ENCODE results near the gene B3GALNT1.

GRCh38 chr3:161100994-161101393 is 4.2 kb downstream of the B3GALNT1 start:
- TF ChIP-seq, protein P1, sequence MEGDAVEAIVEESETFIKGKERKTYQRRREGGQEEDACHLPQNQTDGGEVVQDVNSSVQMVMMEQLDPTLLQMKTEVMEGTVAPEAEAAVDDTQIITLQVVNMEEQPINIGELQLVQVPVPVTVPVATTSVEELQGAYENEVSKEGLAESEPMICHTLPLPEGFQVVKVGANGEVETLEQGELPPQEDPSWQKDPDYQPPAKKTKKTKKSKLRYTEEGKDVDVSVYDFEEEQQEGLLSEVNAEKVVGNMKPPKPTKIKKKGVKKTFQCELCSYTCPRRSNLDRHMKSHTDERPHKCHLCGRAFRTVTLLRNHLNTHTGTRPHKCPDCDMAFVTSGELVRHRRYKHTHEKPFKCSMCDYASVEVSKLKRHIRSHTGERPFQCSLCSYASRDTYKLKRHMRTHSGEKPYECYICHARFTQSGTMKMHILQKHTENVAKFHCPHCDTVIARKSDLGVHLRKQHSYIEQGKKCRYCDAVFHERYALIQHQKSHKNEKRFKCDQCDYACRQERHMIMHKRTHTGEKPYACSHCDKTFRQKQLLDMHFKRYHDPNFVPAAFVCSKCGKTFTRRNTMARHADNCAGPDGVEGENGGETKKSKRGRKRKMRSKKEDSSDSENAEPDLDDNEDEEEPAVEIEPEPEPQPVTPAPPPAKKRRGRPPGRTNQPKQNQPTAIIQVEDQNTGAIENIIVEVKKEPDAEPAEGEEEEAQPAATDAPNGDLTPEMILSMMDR (IDR thresholded peaks at IDR 0.05): no peak
- TF ChIP-seq POLR2A (IDR thresholded peaks at IDR 0.05): no peak
